Hematopoietic multipotent progenitor cell (in vitro differentiated cells): ENCODE results near the gene ELF5. TPM values are rescaled to one million over a fixed set of nuclear protein-coding genes. Genes with fewer than 3 reads are reported as not detected.

Experiments
- total RNA-seq: library from RNA; depleted of rRNA; stranded (reverse); fragments of >200 nt; gene quantifications from one replicate; pipeline ENCODE4 v1.2.3, GENCODE V29; 2012

ELF5 gene
- total RNA-seq, 1 donor: not detected

Other genes with a start within 250 kb of the ELF5 start
- 1.6 TPM for gene ABTB2, start 155.8 kb downstream of the ELF5 start, total RNA-seq
- gene CAT, start 74.9 kb downstream of the ELF5 start, total RNA-seq: 614 TPM
- gene EHF, start 107.3 kb upstream of the ELF5 start, total RNA-seq: not detected